ENCODE data around the gene CLDN19. TPM values are rescaled to one million over a fixed set of nuclear protein-coding genes. Genes with fewer than 3 reads are reported as not detected.

The CLDN19 gene, protein sequence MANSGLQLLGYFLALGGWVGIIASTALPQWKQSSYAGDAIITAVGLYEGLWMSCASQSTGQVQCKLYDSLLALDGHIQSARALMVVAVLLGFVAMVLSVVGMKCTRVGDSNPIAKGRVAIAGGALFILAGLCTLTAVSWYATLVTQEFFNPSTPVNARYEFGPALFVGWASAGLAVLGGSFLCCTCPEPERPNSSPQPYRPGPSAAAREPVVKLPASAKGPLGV
- total RNA-seq (2021; ENCODE audit: unreplicated experiment) (not detected), Bru-seq, nascent RNA (not detected), BruChase-seq, experiment 1, labeled RNA remaining after a 6-hour chase (not detected), BruChase-seq, experiment 2, labeled RNA remaining after a 2-hour chase (not detected)
- polyA plus RNA-seq (2012) = not detected in 2 replicates
- long read RNA-seq = 0 reads

DNA sequence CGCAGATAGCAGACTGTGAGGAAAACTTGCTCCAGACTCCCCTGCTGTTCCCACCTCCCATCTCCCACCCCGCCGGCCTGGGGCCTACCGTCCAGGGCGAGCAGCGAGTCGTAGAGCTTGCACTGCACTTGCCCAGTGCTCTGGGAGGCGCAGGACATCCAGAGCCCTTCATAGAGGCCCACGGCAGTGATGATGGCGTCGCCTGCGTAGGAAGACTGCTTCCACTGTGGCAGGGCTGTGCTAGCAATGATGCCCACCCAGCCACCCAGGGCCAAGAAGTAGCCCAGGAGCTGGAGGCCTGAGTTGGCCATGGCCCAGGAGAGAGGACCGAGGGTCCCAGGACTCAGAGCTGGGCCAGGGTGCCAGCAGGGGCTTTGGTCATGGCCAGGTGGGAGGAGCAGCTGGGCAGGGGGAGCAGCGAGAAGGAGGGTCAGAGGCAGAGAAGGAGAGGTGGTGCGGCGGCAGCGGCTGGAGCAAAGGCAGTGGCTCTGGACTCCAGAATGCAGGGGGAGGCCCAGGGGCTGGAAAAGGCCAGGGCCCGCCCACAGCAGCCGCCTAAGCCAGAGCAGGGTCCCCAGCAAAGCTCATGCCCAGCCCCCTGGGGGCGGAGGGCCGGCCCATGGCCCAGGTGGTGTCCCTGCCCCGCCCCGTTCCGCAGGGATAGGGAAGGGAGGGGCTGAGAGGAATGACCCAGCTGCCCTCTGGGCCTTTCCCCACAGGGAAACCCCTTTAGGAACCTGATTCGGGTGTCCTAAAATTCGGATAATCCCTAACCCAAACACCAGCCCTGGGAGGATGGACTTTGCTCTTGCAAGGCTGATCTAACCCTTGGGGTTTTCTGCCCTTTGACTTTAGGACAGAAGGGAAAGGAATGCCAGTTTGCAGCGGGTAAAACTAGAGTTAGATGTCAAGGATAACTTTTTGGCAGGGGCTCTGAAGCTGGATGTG, at the start of gene CLDN19:
CLDN19 (minus strand) TSS at position 484 of the 948 bp plus-strand sequence; CDS start at position 311, 173 bp downstream.
- RAD21 ChIA-PET (ENCODE audit: low non-redundant PET in 1 of 2, low total read pairs in 2 of 2, uncharacterized antibody in 2 of 2, unreplicated experiment in 2 of 2) = no interaction called here
- H3K4me2 ChIP-seq (ENCODE audit: low read length) = no peak within 1 kb of the TSS
- ATAC-seq (no peak), DNase-seq (ENCODE audit: low read depth, low spot score) (no peak)
- intact Hi-C loops (cut with micrococcal nuclease) = loop anchor here (10.0 kb wide), 2 partner anchors 395 to 565 kb away; no protein-coding TSS in a partner anchor
- no peaks in the 10 kb centered on the region for H3K79me2 ChIP-seq (ENCODE audit: insufficient read depth, low read length)
- no peak within 1 kb of the TSS for H3K4me3 ChIP-seq (replicated peaks in 1 of 2; ENCODE audit: low read depth in 1 of 2, low read length in 2 of 2)
- TF ChIP-seq SIN3A (IDR thresholded peaks at IDR 0.05; ENCODE audit: low read depth) (no peak), ELF1 (IDR thresholded peaks at IDR 0.05; ENCODE audit: borderline replicate concordance, low read depth) (no peak), ZNF274 (IDR thresholded peaks at IDR 0.05; ENCODE audit: low read depth, low read length) (no peak), EZH2phosphoT487 (IDR thresholded peaks at IDR 0.05; ENCODE audit: borderline replicate concordance) (no peak), TCF7L2 (IDR thresholded peaks at IDR 0.05; ENCODE audit: borderline replicate concordance, extremely low read depth, insufficient read depth, insufficient read length) (no peak), POLR2A (IDR thresholded peaks at IDR 0.05; ENCODE audit: borderline replicate concordance, extremely low read depth, insufficient read depth, insufficient read length) (no peak), POLR2AphosphoS5 (IDR thresholded peaks at IDR 0.05; ENCODE audit: low read depth, low read length) (no peak), RAD21 (IDR thresholded peaks at IDR 0.05; ENCODE audit: low read depth) (no peak)
- TF ChIP-seq, protein P1, sequence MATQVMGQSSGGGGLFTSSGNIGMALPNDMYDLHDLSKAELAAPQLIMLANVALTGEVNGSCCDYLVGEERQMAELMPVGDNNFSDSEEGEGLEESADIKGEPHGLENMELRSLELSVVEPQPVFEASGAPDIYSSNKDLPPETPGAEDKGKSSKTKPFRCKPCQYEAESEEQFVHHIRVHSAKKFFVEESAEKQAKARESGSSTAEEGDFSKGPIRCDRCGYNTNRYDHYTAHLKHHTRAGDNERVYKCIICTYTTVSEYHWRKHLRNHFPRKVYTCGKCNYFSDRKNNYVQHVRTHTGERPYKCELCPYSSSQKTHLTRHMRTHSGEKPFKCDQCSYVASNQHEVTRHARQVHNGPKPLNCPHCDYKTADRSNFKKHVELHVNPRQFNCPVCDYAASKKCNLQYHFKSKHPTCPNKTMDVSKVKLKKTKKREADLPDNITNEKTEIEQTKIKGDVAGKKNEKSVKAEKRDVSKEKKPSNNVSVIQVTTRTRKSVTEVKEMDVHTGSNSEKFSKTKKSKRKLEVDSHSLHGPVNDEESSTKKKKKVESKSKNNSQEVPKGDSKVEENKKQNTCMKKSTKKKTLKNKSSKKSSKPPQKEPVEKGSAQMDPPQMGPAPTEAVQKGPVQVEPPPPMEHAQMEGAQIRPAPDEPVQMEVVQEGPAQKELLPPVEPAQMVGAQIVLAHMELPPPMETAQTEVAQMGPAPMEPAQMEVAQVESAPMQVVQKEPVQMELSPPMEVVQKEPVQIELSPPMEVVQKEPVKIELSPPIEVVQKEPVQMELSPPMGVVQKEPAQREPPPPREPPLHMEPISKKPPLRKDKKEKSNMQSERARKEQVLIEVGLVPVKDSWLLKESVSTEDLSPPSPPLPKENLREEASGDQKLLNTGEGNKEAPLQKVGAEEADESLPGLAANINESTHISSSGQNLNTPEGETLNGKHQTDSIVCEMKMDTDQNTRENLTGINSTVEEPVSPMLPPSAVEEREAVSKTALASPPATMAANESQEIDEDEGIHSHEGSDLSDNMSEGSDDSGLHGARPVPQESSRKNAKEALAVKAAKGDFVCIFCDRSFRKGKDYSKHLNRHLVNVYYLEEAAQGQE (IDR thresholded peaks at IDR 0.05; ENCODE audit: low read depth) = no peak
- H2AFZ ChIP-seq (ENCODE audit: low read depth, low read length, poor library complexity, severe bottlenecking) = no peak within 1 kb of the TSS
- H3K27ac ChIP-seq (ENCODE audit: low read depth, low read length) = no peak within 1 kb of the TSS
- no peaks in the 10 kb centered on the region for H3K9me2 ChIP-seq (ENCODE audit: insufficient read depth)
- CTCF ChIA-PET = no interaction called here
- POLR2A ChIA-PET = no interaction called here
- BruUV-seq (replicated peaks) = no TSS peak
- H3K36me3 ChIP-seq (ENCODE audit: control insufficient read depth in 1 of 2, insufficient read depth in 2 of 2, low read length in 2 of 2) = no peaks in the 10 kb centered on the region
- H3K27me3 ChIP-seq (ENCODE audit: insufficient read depth, low read length) = no peaks in the 10 kb centered on the region
- no peak within 1 kb of the TSS for H3K9ac ChIP-seq (ENCODE audit: low read length)
- H4K20me1 ChIP-seq (ENCODE audit: insufficient read depth) = no peaks in the 10 kb centered on the region
- no peaks in the 10 kb centered on the region for H3K9me3 ChIP-seq (ENCODE audit: control insufficient read depth in 1 of 2, insufficient read depth in 1 of 2, low read depth in 1 of 2, low read length in 2 of 2)
- peaks cover 0 to 6% of the 10 kb centered on the region in 2 experiments; a peak in 3 of 4 replicates for H3K4me1 ChIP-seq (ENCODE audit: control insufficient read depth in 1 of 2, insufficient read depth in 2 of 2, low read length in 2 of 2)
